Esophagus squamous epithelium (tissue), 5 donors: ENCODE data around the gene OSBPL9. TPM values are rescaled to one million over a fixed set of nuclear protein-coding genes. Genes with fewer than 3 reads are reported as not detected.

ENCODE experiments used
- DNase-seq: peaks from one replicate; lab custom pipeline; 2025; lab: John Stamatoyannopoulos, UW
- H3K27ac ChIP-seq, 4 donors: fragments of 200-600 bp; sonication (generic); one replicate each; pipeline ENCODE4 v1.5.1; 2016 to 2019; ENCODE audit warnings: mild to moderate bottlenecking in 1 of 4
- H3K27me3 ChIP-seq, 4 donors: fragments of 200-600 bp; sonication (generic); 1 replicate in 3 of 4; 2 replicates in 1 of 4; pipeline versions ENCODE4 v1.5.1 to v1.6.0; 2017 to 2021; ENCODE audit warnings: antibody characterized with exemption in 1 of 4
- H3K36me3 ChIP-seq, 3 donors: fragments of 200-600 bp; sonication (generic); one replicate each; pipeline ENCODE4 v1.5.1; 2016 to 2019
- H3K4me1 ChIP-seq, 3 donors: fragments of 200-600 bp; sonication (generic); one replicate each; pipeline ENCODE4 v1.5.1; 2017 to 2019
- H3K4me3 ChIP-seq, 4 donors: fragments of 200-600 bp; sonication (generic); 1 replicate in 3 of 4; 2 replicates in 1 of 4; pipeline ENCODE4 v1.5.1; 2016 to 2019; ENCODE audit warnings: mild to moderate bottlenecking in 2 of 4, moderate library complexity in 1 of 4
- H3K9me3 ChIP-seq, 3 donors: fragments of 200-600 bp; sonication (generic); one replicate each; pipeline ENCODE4 v1.5.1; 2016 to 2019
- CTCF ChIP-seq, 6 experiments: fragments of 450-650 bp in 4 of 6; fragments of 200-600 bp in 2 of 6; sonication (generic) in 2 of 6; IDR thresholded peaks; one replicate each; pipeline ENCODE4 v1.5.1; 2016 to 2019; ENCODE audit warnings: antibody characterized with exemption in 6 of 6, mild to moderate bottlenecking in 4 of 6, moderate library complexity in 4 of 6
- POLR2A ChIP-seq, 4 donors: fragments of 450-650 bp; IDR thresholded peaks; one replicate each; pipeline ENCODE4 v1.6.1; 2017; ENCODE audit warnings: antibody characterized with exemption in 4 of 4, mild to moderate bottlenecking in 4 of 4, moderate library complexity in 3 of 4
- WGBS, 2 donors: methylation state at CpG; one replicate each; pipeline ENCODE4 v1.1.5; 2018; 5-methylcytosine and 5-hydroxymethylcytosine counted together
- intact Hi-C: fragments of 100-400 bp; cut with DNase I; formaldehyde crosslinking; loops from one replicate; pipeline ENCODE4 v1.15.0; 2022
- total RNA-seq, 4 donors: library from RNA; depleted of rRNA; stranded (reverse); fragments of >200 nt; gene quantifications; one replicate each; pipeline ENCODE4 v1.1.0, GENCODE V29; 2016
- donor health status: DM: yes; HTN: yes; CAD: no.

OSBPL9 gene
- total RNA-seq, 4 donors from 2014 or later, result 13.9 to 71.9 (median 37.4) TPM

- WGBS, 2 donors, result 91 to 97% methylated on average over 3 of the region's 3 CpGs
- H3K4me1 ChIP-seq, result no peaks in the 10 kb centered on the region
- H3K9me3 ChIP-seq, result no peaks in the 10 kb centered on the region
- H3K27me3 ChIP-seq, result no peaks in the 10 kb centered on the region
- TF ChIP-seq POLR2A (IDR thresholded peaks at IDR 0.05), result no peak
- no peak for TF ChIP-seq CTCF (IDR thresholded peaks at IDR 0.05)
- no peak overlapping the region for H3K27ac ChIP-seq
- no peak for DNase-seq
- no peak overlapping the region for H3K4me3 ChIP-seq
- peaks cover 0 to 96% (median 8%) of the 10 kb centered on the region in 3 donors for H3K36me3 ChIP-seq
- intact Hi-C loops, result no loop called here
These were observed 164.0 kb downstream of the OSBPL9 start for GRCh38 chr1:51780927-51781326.

GRCh38 chr1:51784997-51785421, 168.1 kb downstream of the OSBPL9 start:
- no peaks in the 10 kb centered on the region for H3K4me1 ChIP-seq
- no peaks in the 10 kb centered on the region for H3K27me3 ChIP-seq
- WGBS, 2 donors, result 75 to 90% methylated on average over 2 to 4 of the region's 4 CpGs
- H3K4me3 ChIP-seq, result no peak overlapping the region
- intact Hi-C loops, result no loop called here
- no peak overlapping the region for H3K27ac ChIP-seq
- H3K9me3 ChIP-seq, result no peaks in the 10 kb centered on the region
- TF ChIP-seq CTCF (IDR thresholded peaks at IDR 0.05) (no peak), POLR2A (IDR thresholded peaks at IDR 0.05) (no peak)
- H3K36me3 ChIP-seq, result peaks cover 0 to 100% (median 20%) of the 10 kb centered on the region in 3 donors
- no peak for DNase-seq

GRCh38 chr1:51788938-51789337, 172.0 kb downstream of the OSBPL9 start:
- TF ChIP-seq POLR2A (IDR thresholded peaks at IDR 0.05) (no peak), CTCF (IDR thresholded peaks at IDR 0.05) (no peak)
- Histone ChIP-seq H3K27me3 (no peaks in the 10 kb centered on the region), H3K4me3 (no peak overlapping the region), H3K4me1 (no peaks in the 10 kb centered on the region), H3K27ac (no peak overlapping the region), H3K9me3 (no peaks in the 10 kb centered on the region), H3K36me3 (peaks cover 0 to 100% (median 36%) of the 10 kb centered on the region in 3 donors)
- 62 to 76% methylated on average over 2 of the region's 2 CpGs for WGBS, 2 donors
- intact Hi-C loops, result no loop called here
- DNase-seq, result no peak

- 85 to 100% methylated on average over 1 of the region's 1 CpG for WGBS, 2 donors
- peaks cover 3 to 100% (median 38%) of the 10 kb centered on the region in 3 donors for H3K36me3 ChIP-seq
- H3K27me3 ChIP-seq, result no peaks in the 10 kb centered on the region
- DNase-seq, result no peak
- no peak for TF ChIP-seq CTCF (IDR thresholded peaks at IDR 0.05)
- TF ChIP-seq POLR2A (IDR thresholded peaks at IDR 0.05), result no peak
- no peak overlapping the region for H3K4me3 ChIP-seq
- no peaks in the 10 kb centered on the region for H3K4me1 ChIP-seq
- H3K9me3 ChIP-seq, result no peaks in the 10 kb centered on the region
- intact Hi-C loops, result no loop called here
- no peak overlapping the region for H3K27ac ChIP-seq
These were observed 172.4 kb downstream of the OSBPL9 start for GRCh38 chr1:51789342-51789741.

- WGBS, 2 donors, result 92 to 98% methylated on average over 4 of the region's 6 CpGs
- no peak for DNase-seq
These were observed 173.5 kb downstream of the OSBPL9 start for GRCh38 chr1:51790385-51790784.

More at GRCh38 chr1:51790385-51790784, 173.5 kb downstream of the OSBPL9 start:
- TF ChIP-seq POLR2A (IDR thresholded peaks at IDR 0.05) (no peak), CTCF (IDR thresholded peaks at IDR 0.05) (no peak)
- H3K4me3 ChIP-seq, result no peak overlapping the region
- no peaks in the 10 kb centered on the region for H3K9me3 ChIP-seq
- H3K36me3 ChIP-seq, result peaks cover 5 to 100% (median 40%) of the 10 kb centered on the region in 3 donors
- H3K27me3 ChIP-seq, result no peaks in the 10 kb centered on the region
- no peak overlapping the region for H3K27ac ChIP-seq
- intact Hi-C loops, result no loop called here
- H3K4me1 ChIP-seq, result no peaks in the 10 kb centered on the region
